PFSK-1 (cell line): ENCODE measurements around the gene ACOXL.

Experiments
- FOXP2 ChIP-seq: optimal IDR thresholded peaks from 2 replicates; pipeline ENCODE3; 2011; ENCODE audit warnings: borderline replicate concordance, control low read depth, inconsistent platforms; ENCODE audit not compliant: insufficient read depth; ENCODE audit errors: extremely low read length, extremely low read depth
- POLR2AphosphoS5 ChIP-seq: IDR thresholded peaks from 2 replicates; pipeline ENCODE4 v1.6.1; 2012; ENCODE audit warnings: low read depth, mild to moderate bottlenecking, control low read depth, low read length, moderate library complexity
- REST ChIP-seq, 2 experiments: IDR thresholded peaks; 2 replicates each; pipeline versions ENCODE4 v1.6.1 to v1.8.0; 2011 to 2012; ENCODE audit warnings: low read depth in 2 of 2, low read length in 2 of 2, control low read depth in 1 of 2, inconsistent platforms in 1 of 2, mild to moderate bottlenecking in 1 of 2, moderate library complexity in 1 of 2; ENCODE audit not compliant: insufficient read depth in 1 of 2
- SIN3A ChIP-seq: IDR thresholded peaks from 2 replicates; pipeline ENCODE4 v1.6.1; 2012; ENCODE audit warnings: mild to moderate bottlenecking, low read length, moderate library complexity, borderline replicate concordance; ENCODE audit not compliant: insufficient read depth
- TAF1 ChIP-seq: IDR thresholded peaks from 2 replicates; pipeline ENCODE4 v1.6.1; 2012; ENCODE audit warnings: low read length, control low read depth, borderline replicate concordance; ENCODE audit not compliant: insufficient read depth

GRCh38 chr2:110771547-110772382, 39.4 kb downstream of the ACOXL start:
- TF ChIP-seq TAF1 (no peak), POLR2AphosphoS5 (no peak), SIN3A (no peak), REST (IDR thresholded peaks at IDR 0.05; ENCODE audit: insufficient read depth in 1 of 2, low read depth in 2 of 2, low read length in 2 of 2) (no peak), FOXP2 (no peak)
